Left cardiac atrium (tissue), 4 donors: ENCODE results near the gene ZNF460. TPM values are rescaled to one million over a fixed set of nuclear protein-coding genes. Genes with fewer than 3 reads are reported as not detected.
"Not testable (repeated sequence)": the region's sequence is repeated elsewhere in the genome, so short reads cannot be mapped to it uniquely, and the experiment has no call there.

Source experiments
- ATAC-seq, 2 donors: fragments of 200-7000 bp; cut with Tn5 transposase; one replicate each; pipeline ENCODE4 v1.9.1; 2020; ENCODE audit warnings: mild to moderate bottlenecking in 2 of 2, moderate library complexity in 2 of 2
- DNase-seq: peaks from one replicate; pipeline ENCODE4 v3.0.0-alpha.2; 2020
- intact Hi-C, 2 donors: fragments of 100-400 bp; cut with DNase I; formaldehyde crosslinking; loops; one replicate each; pipeline versions ENCODE4 v1.14.1 to v1.15.1; 2022 to 2023
- long read RNA-seq: library from polyadenylated mRNA; unstranded; transcript quantifications from one replicate; pipeline ENCODE4 v2.0.0, GENCODE V29; 2021
- total RNA-seq, 2 donors: library from RNA; stranded (reverse); fragmentation: NEBNext Ultra II Directional; extraction: Animal tissue kit (Norgen Biotek cat#: 25700); gene quantifications; one replicate each; pipeline ENCODE4 v1.2.1, GENCODE V29; 2021
- donor health status: DM: no; HTN: yes; CAD: no.
- donor health status: DM: no; HTN: yes; CAD: no; lungs with severe emphysema.
- donor health status: DM: yes; HTN: yes; CAD: no.
- donor health status: Dilated cardiomyopathy.

Gene ZNF460
- total RNA-seq = 10 to 100 TPM; 32.7 to 46.9 TPM
- long read RNA-seq, partial matches to known transcripts = 0 of 1 reads
- long read RNA-seq, other reads (novel, unspliced or antisense) = 0 of 1 reads

DNA sequence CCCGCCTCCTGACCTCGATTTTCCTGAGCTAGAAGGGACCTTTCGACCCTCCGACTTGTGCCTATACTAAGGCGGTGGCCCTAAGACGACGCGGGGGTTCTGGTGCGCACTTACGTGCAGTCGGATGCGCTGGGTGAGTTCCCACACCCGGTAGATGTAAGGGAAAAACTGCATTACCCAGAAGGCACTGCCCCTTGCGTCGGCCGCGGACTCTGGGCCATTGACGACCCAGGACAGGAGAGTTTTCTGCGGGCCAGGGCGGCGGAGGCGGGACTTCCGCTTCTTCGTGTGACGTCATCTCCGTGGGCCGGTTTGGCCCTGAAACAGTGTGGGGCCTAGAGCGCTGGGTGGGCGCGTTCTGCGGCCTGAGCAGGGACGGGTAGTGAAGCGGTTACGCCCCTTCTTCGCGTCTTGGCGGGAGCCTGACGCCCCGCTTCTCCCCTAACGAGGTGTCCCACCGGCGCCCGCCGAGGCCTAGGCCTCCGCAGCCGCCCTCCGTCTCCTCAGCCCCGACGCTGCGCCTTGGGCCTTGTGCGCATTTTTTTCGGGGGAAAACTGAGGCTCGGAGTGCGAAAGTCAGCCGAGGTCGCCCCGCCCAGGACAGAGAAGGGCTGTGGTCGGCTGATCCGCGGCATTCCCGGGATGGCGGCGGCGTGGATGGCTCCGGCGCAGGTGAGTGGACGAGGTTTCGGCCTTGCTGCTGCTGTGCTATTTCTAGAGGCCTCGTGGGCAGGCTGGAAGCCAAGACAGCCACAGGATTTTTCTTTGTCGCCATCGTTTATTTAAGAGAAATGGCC lies at the start of gene ZNF460:
TSS of gene ZNF460 (plus strand) at position 321 of the 797 bp plus-strand sequence. CDS start at position 643, 322 bp downstream.
- intact Hi-C loops = loop anchor here in 1 of 2 donors (2.0 to 10.0 kb wide), 3 partner anchors 38 to 74 kb away; partner anchors contain the start of genes ZNF304, ZNF543 and ZNF805
- DNase-seq (peak; percentile 98), ATAC-seq (peak; percentile 97)

DNA sequence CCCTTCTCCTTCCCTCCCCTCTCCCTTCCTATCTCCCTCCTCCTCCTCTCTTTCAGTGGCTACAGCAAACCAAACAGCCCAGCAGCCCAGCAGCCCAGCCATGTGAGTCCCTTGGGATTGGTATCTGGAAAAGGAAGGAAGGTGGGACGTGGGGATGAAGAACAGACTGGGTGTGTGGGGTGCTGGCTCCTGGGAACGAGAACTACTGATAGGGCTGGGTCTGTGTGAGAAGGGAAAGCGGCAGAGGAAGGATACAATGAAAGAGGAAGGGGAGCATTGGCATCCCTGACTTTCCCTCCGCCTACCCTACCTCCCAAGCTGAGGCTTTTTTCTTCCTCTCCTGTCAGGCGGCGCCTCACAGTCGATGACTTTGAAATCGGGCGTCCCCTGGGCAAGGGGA lies 48.6 kb upstream of the ZNF460 start:
- DNase-seq (no peak), ATAC-seq (no peak)
- intact Hi-C loops = no loop called here

DNA sequence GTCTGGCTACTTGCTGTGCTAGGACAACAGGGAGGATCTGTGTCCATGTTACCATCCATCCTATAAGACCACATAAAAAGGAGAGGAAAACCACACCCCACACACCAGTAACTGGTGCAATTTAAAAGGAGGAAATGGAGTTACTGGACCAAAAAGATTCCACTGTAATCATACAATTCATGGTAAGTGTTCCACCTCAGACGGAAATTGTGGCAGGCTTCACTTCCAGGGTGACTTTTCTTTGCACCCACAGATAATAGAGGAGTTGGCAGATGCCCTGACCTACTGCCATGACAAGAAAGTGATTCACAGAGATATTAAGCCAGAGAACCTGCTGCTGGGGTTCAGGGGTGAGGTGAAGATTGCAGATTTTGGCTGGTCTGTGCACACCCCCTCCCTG lies 47.1 kb upstream of the ZNF460 start:
- intact Hi-C loops = no loop called here
- DNase-seq (no peak), ATAC-seq (no peak)

DNA sequence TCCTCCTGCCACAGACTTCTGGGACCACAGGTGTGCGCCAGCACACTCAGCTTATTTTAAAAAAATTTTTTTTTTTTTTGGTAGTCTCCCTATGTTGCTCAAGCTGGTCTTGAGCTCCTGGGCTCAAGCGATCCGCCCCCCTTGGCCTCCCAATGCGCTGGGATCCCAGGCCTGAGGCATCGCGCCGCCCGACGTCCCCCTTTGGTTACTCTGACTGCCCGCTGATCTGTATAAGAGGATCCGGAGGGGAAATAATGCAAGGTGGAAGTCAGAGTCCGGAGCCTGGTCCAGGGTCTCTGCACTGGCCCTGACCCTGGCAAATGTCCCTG lies 40.3 kb upstream of the ZNF460 start:
- ATAC-seq (peak in 1 of 2 donors; percentile 14), DNase-seq (no peak)
- intact Hi-C loops = loop anchor here in 1 of 2 donors (5.0 kb wide), 1 partner anchor 42 kb away; the partner anchor contains the start of gene ZNF460

DNA sequence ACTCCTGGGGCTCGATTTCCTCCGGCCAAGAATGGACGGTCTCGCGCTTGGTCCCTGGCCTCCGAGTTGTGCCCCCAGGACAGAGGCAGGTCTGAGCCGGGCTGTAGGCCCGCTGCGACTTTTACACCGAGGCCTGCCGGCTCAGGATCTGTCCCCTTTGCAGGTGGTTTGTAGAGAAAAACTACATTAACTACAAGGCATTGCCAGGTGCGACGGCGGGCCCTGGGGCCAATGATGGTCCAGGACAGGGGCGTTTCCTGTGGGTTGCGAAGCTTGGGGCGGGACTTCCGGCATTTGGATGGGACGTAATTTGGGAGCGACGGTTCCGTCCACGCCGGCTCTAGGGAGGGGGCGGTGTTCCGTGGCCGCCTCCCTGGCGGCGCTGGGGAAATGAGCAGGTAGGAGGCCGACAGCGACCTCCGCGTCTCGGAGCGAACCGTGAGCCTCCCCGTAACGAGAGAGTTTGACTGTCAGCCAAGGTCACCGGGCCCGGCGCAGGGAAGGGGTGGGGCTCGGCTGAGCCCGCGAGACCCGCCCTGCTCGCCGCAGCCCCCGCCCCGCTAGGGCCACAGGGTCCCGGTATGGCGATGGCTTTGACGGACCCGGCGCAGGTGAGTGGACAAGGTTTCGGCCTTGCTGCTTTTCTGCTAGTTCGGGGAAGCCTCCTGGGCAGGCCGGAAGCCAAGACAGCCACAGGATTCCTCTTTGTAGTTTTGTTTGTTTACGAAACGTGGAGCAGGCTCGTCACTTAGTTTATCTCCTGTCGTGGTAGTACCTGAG lies 39.8 kb upstream of the ZNF460 start, which contains the start of gene ZNF805:
TSS of gene ZNF805 (plus strand) at position 322 of the 780 bp plus-strand sequence. CDS start at position 582, 260 bp downstream.
- DNase-seq (peak; percentile 98), ATAC-seq (peak; percentile 99 to 100)
- intact Hi-C loops = loop anchor here in 1 of 2 donors (5.0 kb wide), 1 partner anchor 42 kb away; the partner anchor contains the start of gene ZNF460

DNA sequence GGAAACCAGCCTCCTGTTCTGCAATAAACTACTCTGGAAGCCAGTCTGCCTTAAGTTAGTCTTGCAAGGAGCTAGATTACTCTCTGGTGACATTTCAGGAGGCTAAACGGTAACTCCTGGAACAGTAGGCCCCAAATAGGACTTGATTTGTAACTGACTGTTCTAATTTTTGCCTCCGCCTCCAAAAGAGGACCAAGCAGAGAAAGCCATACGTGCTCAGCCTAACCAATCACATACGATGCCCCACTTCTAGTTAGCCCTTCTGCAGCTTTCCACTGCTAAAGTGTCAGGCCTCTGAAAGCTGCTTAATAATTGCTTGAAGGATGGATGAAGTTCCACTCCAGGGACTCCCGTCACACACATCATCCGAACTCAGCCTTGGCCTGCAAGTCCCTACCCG lies 39.1 kb upstream of the ZNF460 start:
- ATAC-seq = peak in 1 of 2 donors; percentile 8
- intact Hi-C loops = loop anchor here in 1 of 2 donors (5.0 kb wide), 1 partner anchor 41 kb away; the partner anchor contains the start of gene ZNF460
- no peak for DNase-seq

DNA sequence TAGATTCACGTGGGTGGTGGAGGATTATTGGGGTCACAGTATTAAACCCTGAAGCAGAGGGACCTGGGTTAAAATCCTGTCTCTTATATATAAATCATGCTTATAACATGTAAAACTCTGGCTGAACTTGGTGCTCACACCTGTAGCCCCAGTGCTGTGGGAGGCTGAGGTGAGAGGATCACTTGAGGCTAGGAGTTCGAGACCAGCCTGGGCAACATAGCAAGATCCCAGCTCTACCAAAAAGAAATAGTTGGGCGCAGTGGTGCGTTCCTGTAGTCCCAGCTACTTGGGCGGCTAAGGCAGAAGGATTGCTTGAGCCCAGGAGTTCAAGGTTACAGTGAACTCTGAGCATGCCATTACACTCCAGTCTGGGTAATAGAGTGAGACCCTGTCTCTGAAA lies 37.5 kb upstream of the ZNF460 start:
- intact Hi-C loops = loop anchor here in 1 of 2 donors (5.0 kb wide), 1 partner anchor 39 kb away; the partner anchor contains the start of gene ZNF460
- ATAC-seq = no peak
- DNase-seq = no peak

DNA sequence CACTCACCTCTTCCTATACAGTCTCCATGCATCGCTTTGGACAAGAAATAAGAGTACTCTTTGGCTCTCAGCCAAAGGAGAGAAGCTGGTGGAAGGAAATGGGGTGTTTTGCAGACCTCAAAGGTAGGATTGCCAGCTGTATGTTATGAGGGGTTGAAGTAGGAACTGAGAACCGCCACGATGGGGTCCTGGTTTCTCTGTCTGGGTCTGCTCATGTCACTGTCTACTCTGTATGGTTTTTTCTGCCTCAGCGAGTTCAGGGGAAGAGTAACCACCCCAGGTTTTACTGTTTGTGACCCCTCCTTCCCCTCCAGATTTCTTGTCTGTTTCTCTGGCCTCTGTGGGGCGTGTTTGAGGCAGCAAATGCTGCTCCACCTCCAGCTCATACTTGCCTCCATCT lies 35.8 kb upstream of the ZNF460 start:
- ATAC-seq (no peak), DNase-seq (no peak)
- intact Hi-C loops = loop anchor here in 1 of 2 donors (5.0 kb wide), 1 partner anchor 38 kb away; the partner anchor contains the start of gene ZNF460

DNA sequence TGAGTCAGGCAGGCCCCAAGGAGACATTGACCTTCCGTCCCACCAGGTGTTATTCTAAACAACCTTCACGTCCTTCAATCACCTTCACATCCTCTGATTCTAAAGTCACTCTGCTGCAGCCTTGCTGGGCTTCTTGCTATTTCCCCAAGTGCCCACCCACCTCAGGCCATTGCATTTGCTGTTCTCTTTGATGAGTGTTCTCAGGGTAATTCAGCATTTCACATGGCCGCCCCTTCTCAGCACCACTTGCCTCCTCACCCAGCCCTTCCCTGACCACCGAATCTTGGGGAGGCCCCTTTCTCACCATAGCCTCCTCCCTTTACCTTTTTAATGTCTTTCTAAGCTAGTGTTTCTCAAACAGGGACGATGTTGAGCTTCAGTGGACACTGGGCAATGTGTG lies 35.2 kb upstream of the ZNF460 start:
- no peak for ATAC-seq
- no peak for DNase-seq
- intact Hi-C loops = no loop called here

DNA sequence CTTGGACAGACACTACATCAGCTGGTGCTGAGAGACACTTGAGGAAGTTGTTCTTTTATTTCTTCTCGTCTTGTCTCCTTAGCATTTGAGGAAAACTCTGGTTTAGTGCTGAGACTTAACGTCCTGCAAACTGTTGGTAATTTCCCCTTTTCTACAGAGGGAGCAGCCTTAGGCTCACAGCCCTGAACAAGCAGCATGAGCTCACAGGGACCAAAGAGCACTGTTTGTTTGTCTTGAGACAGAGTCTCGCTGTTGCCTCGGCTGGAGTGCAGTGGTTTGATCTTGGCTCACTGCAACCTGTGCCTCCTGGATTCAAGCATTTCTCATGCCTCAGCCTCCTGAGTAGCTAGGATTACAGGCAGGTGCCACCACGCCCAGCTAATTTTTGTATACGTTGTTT lies 34.3 kb upstream of the ZNF460 start:
- ATAC-seq = no peak
- intact Hi-C loops = no loop called here
- DNase-seq = no peak

DNA sequence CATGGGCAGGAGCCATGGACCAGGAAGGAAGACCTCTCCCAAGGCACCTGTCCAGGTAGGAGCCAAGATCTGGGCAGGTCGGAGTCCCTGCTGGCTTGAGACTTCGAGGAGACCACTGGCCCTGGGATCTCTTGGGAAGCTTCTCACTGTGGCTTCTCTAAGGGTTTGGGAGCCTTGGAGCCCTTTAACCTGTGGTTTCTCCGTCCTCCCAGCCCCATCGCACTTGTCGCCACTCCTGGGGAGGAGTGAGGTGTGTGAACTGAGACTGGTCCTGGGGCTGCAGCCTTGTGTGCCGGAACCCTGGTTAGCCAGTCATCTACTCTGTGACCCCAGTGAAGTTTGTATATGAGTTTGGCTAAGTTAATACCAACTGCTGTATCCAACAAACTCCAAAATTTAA lies 31.6 kb upstream of the ZNF460 start:
- intact Hi-C loops = no loop called here
- no peak for DNase-seq
- ATAC-seq = no peak

DNA sequence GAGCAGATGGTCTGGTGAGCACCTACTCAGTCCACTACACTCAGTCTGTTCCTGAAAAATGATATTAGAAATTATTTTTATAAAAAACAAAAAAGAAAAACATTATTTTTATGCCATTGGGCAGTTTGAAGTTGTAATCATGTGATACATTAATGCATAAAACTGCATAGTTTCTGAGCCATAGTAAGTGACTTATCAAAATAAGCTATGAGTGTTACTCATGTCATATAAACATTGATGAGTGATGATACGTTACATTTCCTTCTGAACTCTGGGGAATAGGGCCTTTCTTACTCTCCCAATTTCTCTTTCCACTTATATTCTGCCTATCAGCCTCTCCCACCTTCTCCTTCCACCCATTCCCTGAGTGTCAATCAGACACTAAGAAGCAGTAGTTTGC lies 31.0 kb upstream of the ZNF460 start:
- intact Hi-C loops = no loop called here
- DNase-seq (no peak), ATAC-seq (no peak)

DNA sequence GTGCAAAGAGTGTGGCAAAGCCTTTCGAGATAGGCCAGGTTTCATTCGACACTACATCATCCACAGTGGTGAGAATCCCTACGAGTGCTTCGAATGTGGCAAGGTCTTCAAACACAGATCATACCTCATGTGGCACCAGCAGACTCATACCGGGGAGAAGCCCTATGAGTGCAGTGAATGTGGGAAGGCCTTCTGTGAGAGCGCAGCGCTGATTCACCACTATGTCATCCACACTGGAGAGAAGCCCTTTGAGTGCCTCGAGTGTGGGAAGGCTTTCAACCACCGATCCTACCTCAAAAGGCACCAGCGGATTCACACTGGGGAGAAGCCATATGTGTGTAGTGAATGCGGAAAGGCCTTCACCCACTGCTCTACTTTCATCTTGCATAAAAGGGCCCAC lies 26.5 kb upstream of the ZNF460 start:
- ATAC-seq = peak in 1 of 2 donors; percentile 23
- DNase-seq, intact Hi-C loops: not testable (repeated sequence)

DNA sequence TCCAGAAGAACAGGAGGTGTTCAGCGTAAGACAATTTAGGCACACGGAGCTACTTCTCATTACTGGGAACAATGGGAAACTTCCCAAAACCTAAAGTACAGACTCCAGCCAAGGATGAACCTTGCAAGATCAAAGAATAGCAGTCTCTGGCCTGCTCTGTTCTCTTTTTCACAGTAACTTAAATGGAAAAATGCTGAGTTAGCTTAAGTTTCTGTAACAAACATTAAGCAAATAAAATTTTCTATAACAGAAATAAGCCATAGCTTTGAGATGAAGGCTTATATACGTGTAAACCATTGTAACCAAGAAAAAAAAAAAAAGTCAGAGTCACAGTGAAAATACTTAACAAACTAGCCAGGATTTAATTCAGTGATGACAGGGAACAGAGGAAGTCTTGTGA lies 18.2 kb upstream of the ZNF460 start:
- ATAC-seq (no peak), DNase-seq (no peak)
- intact Hi-C loops = no loop called here

DNA sequence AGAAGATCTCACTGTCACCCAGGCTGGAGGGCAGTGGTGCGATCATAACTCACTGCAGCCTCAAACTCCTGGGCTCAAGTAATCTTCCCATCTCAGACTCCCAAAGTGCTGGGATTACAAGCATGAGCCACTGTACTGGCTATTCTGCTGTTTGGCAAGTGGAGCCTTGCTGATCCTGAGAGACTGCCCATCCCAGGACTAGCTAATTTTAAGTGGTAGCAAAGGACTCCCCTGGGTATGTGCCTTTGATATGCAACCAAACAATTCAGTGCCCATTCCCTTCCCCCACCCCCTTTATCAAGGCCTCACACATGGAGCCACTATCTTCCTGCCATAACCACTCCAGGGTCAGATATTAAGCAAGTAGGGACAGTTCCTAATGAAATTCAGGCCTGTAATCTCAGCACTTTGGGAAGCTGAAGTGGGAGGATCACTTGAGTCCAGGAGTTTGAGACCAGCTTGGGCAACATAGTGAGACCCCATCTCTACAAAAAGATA lies 17.0 kb upstream of the ZNF460 start:
- ATAC-seq = no peak
- intact Hi-C loops = no loop called here

DNA sequence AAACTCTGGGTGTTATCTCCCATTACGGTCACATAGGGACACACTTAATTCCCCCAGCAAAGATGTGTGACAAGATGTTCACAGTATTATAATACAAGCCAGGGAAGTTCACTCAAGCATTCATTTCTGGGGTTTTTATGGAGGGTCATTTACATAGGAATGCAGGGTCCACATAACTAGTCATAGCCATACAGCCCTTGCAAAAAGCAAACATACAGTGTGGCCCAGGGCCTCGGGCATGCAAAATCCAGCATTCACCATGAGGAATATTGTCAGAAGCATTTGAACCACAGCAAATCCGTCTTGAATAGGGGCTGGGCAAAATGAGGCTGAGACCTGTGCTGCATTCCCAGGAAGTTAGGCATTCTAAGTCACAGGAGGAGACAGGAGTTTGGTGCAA lies 13.0 kb upstream of the ZNF460 start:
- DNase-seq (no peak), ATAC-seq (no peak)
- intact Hi-C loops = no loop called here

More for the DNA sequence above, 17.0 kb upstream of the ZNF460 start:
- DNase-seq = no peak

DNA sequence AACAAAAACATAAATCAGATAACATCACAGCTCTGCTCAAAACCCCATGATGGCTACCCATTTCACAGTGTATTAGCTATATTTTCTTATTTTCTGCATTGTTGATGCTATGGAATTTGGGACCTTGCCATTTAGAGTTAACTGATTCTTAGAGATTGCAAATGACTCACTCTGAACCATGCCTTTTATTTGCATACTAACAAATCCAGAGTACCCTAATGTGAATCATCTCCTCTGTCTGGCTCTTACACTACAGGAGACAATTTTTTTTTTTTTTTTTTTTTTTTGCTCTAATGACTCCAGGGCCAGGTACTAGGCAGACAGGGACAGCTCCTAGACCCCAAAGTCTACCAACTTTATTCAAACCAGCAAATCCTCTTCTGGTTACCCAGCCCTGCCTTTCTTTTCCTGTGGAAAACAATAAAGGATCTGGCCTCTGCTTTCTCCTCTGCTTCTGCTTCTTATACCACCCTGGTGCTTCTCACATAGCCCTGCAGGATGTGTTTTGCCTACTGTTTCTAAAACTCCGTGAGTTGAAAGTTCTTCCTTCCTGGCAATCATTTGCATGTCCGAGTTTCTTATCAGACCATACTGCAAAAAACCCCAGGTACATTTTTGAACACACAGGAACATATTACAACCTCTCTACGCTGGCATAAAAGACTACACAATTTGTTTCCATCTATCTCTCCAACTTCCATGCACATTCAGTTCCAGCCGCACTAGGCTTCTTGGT lies 10.6 kb upstream of the ZNF460 start:
- intact Hi-C loops = no loop called here
- DNase-seq (no peak), ATAC-seq (no peak)

DNA sequence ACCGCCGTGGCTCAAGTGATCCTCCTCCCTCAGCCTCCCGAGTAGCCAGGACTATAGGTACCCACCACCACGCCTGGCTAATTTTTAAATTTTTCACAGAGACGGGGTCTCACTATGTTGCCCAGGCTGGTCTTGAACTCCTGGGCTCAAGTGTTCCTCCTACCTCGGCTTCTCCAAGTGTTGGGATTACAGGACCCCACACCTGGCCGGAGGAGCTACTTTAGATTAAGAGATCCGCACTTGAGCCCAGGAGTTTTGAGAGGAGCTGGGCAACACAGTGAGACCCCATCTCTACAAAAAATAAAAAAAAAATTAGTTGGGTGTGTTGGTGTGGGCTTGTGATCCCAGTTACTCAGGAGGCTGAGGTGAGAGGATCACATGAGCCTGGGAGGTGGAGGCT lies 9.0 kb upstream of the ZNF460 start:
- ATAC-seq (no peak), DNase-seq (no peak)
- intact Hi-C loops = no loop called here

DNA sequence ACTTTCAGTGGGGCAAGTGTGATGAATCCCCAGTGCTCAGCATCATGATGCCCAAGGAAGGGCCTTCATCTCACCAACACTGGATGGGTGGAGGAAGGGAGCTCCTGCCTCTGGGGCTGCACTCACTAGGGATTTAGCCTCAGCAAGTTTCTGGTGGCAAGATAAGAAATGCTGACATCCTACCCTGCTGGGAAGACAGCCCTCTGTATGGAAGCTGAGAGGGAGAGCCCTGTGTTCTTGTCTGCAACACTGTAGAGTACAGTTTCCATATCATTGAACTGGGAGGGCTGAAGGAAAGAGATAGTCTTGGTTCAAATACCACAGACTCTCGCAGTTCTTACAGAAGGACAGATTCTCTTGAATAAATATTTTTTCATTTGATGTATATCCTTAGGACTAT lies 7.3 kb upstream of the ZNF460 start:
- ATAC-seq = no peak
- intact Hi-C loops = no loop called here
- DNase-seq = no peak
